OCI-LY3 (cell line): ENCODE results near the gene NBPF1.
A peak's percentile ranks its signal among the peaks of the same experiment; 100 is the strongest.
"Not testable (repeated sequence)": the region's sequence is repeated elsewhere in the genome, so short reads cannot be mapped to it uniquely, and the experiment has no call there.

Experiments used
- H2AFZ ChIP-seq: fragments of 200-600, 300-600 bp; shearing (Covaris generic); 2 replicates; pipeline ENCODE4 v1.6.0; 2014; ENCODE audit warnings: antibody characterized with exemption, low read depth, low read length
- H3K27ac ChIP-seq: fragments of 200-600, 300-600 bp; sonication (generic); 2 replicates; pipeline ENCODE4 v1.5.1; 2014; ENCODE audit warnings: mild to moderate bottlenecking, low read length, moderate library complexity, mixed read lengths
- H3K27me3 ChIP-seq: fragments of 200-600, 300-600 bp; sonication (generic); 2 replicates; pipeline ENCODE4 v1.6.1; 2014; ENCODE audit warnings: low read depth, low read length, mixed read lengths
- H3K36me3 ChIP-seq: fragments of 200-600, 300-600 bp; sonication (generic); replicated peaks from 2 replicates; pipeline ENCODE3; 2014; ENCODE audit warnings: low read depth, low read length, mixed read lengths
- H3K4me1 ChIP-seq: fragments of 300-600, 200-600 bp; sonication (generic); 2 replicates; pipeline ENCODE4 v1.6.1; 2014; ENCODE audit warnings: low read length, mixed read lengths
- H3K4me2 ChIP-seq: fragments of 200-600, 300-600 bp; sonication (generic); 2 replicates; pipeline ENCODE4 v1.6.1; 2014; ENCODE audit warnings: low read length, mixed read lengths
- H3K4me3 ChIP-seq: fragments of 300-600, 200-600 bp; sonication (generic); 2 replicates; pipeline ENCODE4 v1.5.1; 2014; ENCODE audit warnings: antibody characterized with exemption, mild to moderate bottlenecking, low read length, moderate library complexity
- H3K79me2 ChIP-seq: fragments of 300-600, 200-600 bp; shearing (Covaris generic); 2 replicates; pipeline ENCODE4 v1.6.1; 2014; ENCODE audit warnings: mild to moderate bottlenecking, low read length, mixed read lengths
- H3K9ac ChIP-seq: fragments of 300-600, 200-600 bp; shearing (Covaris generic); 2 replicates; pipeline ENCODE4 v1.6.0; 2014; ENCODE audit warnings: mild to moderate bottlenecking, low read length, moderate library complexity
- H3K9me3 ChIP-seq: fragments of 200-600, 300-600 bp; shearing (Covaris generic); 2 replicates; pipeline ENCODE4 v1.6.1; 2014; ENCODE audit warnings: low read length, mixed read lengths; ENCODE audit not compliant: insufficient read depth
- H4K20me1 ChIP-seq: fragments of 200-600, 300-600 bp; sonication (generic); 2 replicates; pipeline ENCODE4 v1.6.1; 2016; ENCODE audit warnings: low read length, mixed read lengths; ENCODE audit not compliant: insufficient read depth
- EZH2phosphoT487 ChIP-seq: fragments of 200-600 bp; shearing (Covaris generic); IDR thresholded peaks from 2 replicates; pipeline ENCODE4 v1.6.1; 2018; ENCODE audit warnings: antibody characterized with exemption, mixed run types, low read depth
- TF ChIP-seq, protein P1 (sequence below): fragments of 200-600, 300-600 bp; sonication (generic); IDR thresholded peaks from 2 replicates; pipeline ENCODE4 v1.5.1; 2014; ENCODE audit warnings: antibody characterized with exemption, low read length, low read depth

Gene NBPF1

GRCh38 chr1:16534829-16535456 is 78.4 kb downstream of the NBPF1 start:
- not testable (repeated sequence) for H3K9ac ChIP-seq, H3K9me3 ChIP-seq, H3K79me2 ChIP-seq, H3K4me1 ChIP-seq, H3K27me3 ChIP-seq, H3K27ac ChIP-seq, H2AFZ ChIP-seq, H3K36me3 ChIP-seq, H4K20me1 ChIP-seq
- peak overlapping the region; percentile 46 for H3K4me3 ChIP-seq
- H3K4me2 ChIP-seq, result 0 out of 2 replicates have a peak overlapping the region, but pooled peaks have one; percentile 28

DNA sequence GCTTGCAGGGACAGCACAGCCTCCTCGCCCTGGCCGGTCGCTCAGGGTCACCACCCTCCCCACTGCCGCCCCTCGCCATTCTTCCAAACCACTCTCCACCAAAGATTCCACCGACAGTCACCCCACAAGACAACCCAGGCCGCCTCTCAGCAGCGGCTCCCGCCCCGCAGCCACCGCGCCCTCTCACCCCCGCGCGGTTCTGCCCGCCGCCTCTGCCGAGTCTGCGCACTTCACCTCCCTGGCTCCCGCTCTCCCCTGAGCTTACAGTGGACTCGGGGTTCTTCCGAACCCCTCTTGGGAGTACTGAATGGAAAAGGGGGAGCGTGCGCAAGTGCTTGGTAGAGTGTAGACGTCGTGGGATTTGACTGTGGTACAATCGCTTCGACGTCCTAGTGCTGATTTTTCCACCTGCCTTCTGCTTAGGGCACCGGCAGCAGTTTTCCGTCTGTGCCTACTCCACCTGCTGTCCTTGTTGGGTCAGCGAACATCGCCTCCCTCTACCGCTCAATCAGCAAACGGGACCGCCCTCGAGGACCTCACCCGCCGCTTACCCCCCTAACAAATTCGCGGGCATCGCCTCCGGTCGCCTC is 79.0 kb downstream of the NBPF1 start:
- H3K36me3 ChIP-seq, H3K9me3 ChIP-seq, H3K27ac ChIP-seq, H4K20me1 ChIP-seq, H2AFZ ChIP-seq, H3K4me1 ChIP-seq, H3K79me2 ChIP-seq, H3K9ac ChIP-seq, H3K27me3 ChIP-seq: not testable (repeated sequence)
- Histone ChIP-seq H3K4me3 (peak overlapping the region; percentile 46), H3K4me2 (0 out of 2 replicates have a peak overlapping the region, but pooled peaks have one; percentile 7)

DNA sequence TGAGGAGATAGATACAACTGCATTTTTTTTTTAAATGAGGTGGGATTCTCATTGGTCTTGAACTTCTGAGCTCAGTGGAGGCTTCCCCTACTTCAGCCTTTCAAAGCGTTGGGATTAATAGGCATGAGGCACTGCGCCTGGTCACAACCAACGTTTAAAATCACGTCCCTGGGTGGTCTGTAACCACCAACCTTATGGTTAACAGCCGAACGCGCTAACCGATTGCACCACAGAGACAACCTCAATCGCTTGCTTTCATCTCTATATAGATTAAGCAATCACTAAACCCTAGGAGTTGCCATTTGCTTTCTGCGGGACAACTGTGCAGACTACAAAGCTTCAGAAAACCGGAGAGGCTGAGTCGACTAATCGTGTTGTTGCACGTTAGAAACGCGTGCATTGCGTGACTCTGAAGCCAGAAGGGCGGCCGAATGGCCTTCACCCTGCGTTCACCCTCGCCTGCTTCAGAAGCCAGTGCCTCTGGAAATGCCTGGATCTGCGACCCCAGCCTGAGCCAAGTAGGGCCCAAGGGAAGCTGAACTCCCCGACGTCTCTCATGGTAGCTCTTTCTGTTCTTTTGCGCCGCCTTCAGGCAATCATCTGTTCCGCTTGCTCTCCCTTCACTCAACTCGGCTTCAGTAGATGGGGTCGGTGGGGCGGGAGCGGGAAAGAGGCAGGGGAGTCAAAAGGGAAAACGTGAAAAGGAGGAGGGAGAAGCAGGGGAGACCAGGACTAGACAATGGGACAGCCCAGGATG is 81.0 kb downstream of the NBPF1 start:
- not testable (repeated sequence) for H3K36me3 ChIP-seq, H2AFZ ChIP-seq, H3K4me1 ChIP-seq, H3K4me2 ChIP-seq, H3K4me3 ChIP-seq, H3K9me3 ChIP-seq, H4K20me1 ChIP-seq, H3K79me2 ChIP-seq, H3K9ac ChIP-seq, H3K27ac ChIP-seq, H3K27me3 ChIP-seq

DNA sequence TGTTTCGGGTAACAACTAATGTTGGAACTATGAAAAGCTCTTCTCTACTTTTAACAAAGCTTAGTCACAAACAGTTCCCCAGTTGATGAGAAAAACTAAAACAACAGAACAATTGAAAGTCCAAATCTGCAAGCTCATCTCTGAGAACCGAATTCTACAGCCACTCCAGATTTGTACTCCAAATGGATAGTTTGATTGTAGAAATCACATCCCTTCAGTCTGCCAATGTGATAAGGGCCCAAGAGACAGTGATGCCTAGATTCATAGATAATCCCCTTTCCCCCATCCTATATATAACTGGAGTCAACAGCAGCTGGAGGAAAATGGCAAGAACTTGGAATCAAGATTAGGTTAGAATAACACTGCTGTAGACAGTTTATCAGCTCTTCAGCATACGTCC is 85.0 kb downstream of the NBPF1 start:
- not testable (repeated sequence) for H3K4me3 ChIP-seq, H3K27me3 ChIP-seq, H4K20me1 ChIP-seq, H2AFZ ChIP-seq, H3K4me2 ChIP-seq, H3K36me3 ChIP-seq, H3K79me2 ChIP-seq, H3K4me1 ChIP-seq, H3K9me3 ChIP-seq, H3K9ac ChIP-seq, H3K27ac ChIP-seq

- not testable (repeated sequence) for H3K4me2 ChIP-seq, H3K79me2 ChIP-seq, H3K36me3 ChIP-seq, H3K27ac ChIP-seq, H2AFZ ChIP-seq, H4K20me1 ChIP-seq, H3K4me1 ChIP-seq, H3K9me3 ChIP-seq, H3K9ac ChIP-seq, H3K27me3 ChIP-seq, H3K4me3 ChIP-seq
Measured at GRCh38 chr1:16525769-16526168, 87.6 kb downstream of the NBPF1 start.

- H3K9me3 ChIP-seq, H3K9ac ChIP-seq, H4K20me1 ChIP-seq, H3K36me3 ChIP-seq, H3K4me3 ChIP-seq, H3K27ac ChIP-seq, H3K79me2 ChIP-seq, H2AFZ ChIP-seq, H3K4me2 ChIP-seq, H3K4me1 ChIP-seq, H3K27me3 ChIP-seq: not testable (repeated sequence)
Measured at GRCh38 chr1:16521679-16522078, 91.7 kb downstream of the NBPF1 start.

GRCh38 chr1:16521288-16521583 is 92.1 kb downstream of the NBPF1 start:
- TF ChIP-seq, protein P1, sequence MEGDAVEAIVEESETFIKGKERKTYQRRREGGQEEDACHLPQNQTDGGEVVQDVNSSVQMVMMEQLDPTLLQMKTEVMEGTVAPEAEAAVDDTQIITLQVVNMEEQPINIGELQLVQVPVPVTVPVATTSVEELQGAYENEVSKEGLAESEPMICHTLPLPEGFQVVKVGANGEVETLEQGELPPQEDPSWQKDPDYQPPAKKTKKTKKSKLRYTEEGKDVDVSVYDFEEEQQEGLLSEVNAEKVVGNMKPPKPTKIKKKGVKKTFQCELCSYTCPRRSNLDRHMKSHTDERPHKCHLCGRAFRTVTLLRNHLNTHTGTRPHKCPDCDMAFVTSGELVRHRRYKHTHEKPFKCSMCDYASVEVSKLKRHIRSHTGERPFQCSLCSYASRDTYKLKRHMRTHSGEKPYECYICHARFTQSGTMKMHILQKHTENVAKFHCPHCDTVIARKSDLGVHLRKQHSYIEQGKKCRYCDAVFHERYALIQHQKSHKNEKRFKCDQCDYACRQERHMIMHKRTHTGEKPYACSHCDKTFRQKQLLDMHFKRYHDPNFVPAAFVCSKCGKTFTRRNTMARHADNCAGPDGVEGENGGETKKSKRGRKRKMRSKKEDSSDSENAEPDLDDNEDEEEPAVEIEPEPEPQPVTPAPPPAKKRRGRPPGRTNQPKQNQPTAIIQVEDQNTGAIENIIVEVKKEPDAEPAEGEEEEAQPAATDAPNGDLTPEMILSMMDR, result no peak
- TF ChIP-seq EZH2phosphoT487, result no peak
- Histone ChIP-seq H3K9me3 (no peaks in the 10 kb centered on the region), H3K9ac (no peak overlapping the region), H3K27me3 (no peaks in the 10 kb centered on the region), H3K4me3 (no peak overlapping the region), H3K4me2 (no peak overlapping the region), H3K36me3 (no peaks in the 10 kb centered on the region), H3K27ac (no peak overlapping the region), H2AFZ (no peak overlapping the region), H4K20me1 (no peaks in the 10 kb centered on the region), H3K79me2 (no peaks in the 10 kb centered on the region), H3K4me1 (no peaks in the 10 kb centered on the region)

GRCh38 chr1:16520435-16521287 is 92.7 kb downstream of the NBPF1 start:
- H3K27ac ChIP-seq, H2AFZ ChIP-seq, H3K36me3 ChIP-seq, H4K20me1 ChIP-seq, H3K4me1 ChIP-seq, H3K4me3 ChIP-seq, H3K79me2 ChIP-seq, H3K9ac ChIP-seq, H3K9me3 ChIP-seq, H3K27me3 ChIP-seq, H3K4me2 ChIP-seq: not testable (repeated sequence)
